Measurements from ENCODE around the gene SYCP2.

- TF ChIP-seq FOXM1 (IDR thresholded peaks at IDR 0.05; ENCODE audit: borderline replicate concordance) (no peak), BHLHE40 (IDR thresholded peaks at IDR 0.05; ENCODE audit: borderline replicate concordance) (no peak)
These were observed 105.0 kb downstream of the SYCP2 start for GRCh38 chr20:59828125-59829053.

All from HEK293T (cell line).